DOHH2 (cell line): ENCODE results near the gene API5.

Source experiments
- EZH2phosphoT487 ChIP-seq: fragments of 200-600 bp; sonication (generic); IDR thresholded peaks from 2 replicates; pipeline ENCODE4 v1.6.1; 2017; ENCODE audit warnings: borderline replicate concordance, mild to moderate bottlenecking, antibody characterized with exemption, low read length, moderate library complexity, mixed read lengths
- TF ChIP-seq, protein P1 (sequence below): fragments of 200-600 bp; sonication (generic); IDR thresholded peaks from one replicate; pipeline ENCODE4 v1.5.1; 2014; ENCODE audit warnings: antibody characterized with exemption, mild to moderate bottlenecking, low read depth, low read length; ENCODE audit not compliant: poor library complexity, severe bottlenecking

- TF ChIP-seq, protein P1, sequence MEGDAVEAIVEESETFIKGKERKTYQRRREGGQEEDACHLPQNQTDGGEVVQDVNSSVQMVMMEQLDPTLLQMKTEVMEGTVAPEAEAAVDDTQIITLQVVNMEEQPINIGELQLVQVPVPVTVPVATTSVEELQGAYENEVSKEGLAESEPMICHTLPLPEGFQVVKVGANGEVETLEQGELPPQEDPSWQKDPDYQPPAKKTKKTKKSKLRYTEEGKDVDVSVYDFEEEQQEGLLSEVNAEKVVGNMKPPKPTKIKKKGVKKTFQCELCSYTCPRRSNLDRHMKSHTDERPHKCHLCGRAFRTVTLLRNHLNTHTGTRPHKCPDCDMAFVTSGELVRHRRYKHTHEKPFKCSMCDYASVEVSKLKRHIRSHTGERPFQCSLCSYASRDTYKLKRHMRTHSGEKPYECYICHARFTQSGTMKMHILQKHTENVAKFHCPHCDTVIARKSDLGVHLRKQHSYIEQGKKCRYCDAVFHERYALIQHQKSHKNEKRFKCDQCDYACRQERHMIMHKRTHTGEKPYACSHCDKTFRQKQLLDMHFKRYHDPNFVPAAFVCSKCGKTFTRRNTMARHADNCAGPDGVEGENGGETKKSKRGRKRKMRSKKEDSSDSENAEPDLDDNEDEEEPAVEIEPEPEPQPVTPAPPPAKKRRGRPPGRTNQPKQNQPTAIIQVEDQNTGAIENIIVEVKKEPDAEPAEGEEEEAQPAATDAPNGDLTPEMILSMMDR = peak; percentile 55
- TF ChIP-seq EZH2phosphoT487 = no peak
Observed at GRCh38 chr11:43278193-43278956, 33.4 kb upstream of the API5 start.
